Ovary (tissue), 9 donors: ENCODE measurements around the gene CPSF4. TPM values are rescaled to one million over a fixed set of nuclear protein-coding genes. Genes with fewer than 3 reads are reported as not detected.

Source experiments
- DNase-seq, 5 donors: peaks; one replicate each; pipeline ENCODE4 v3.0.0-alpha.2; 2019 to 2020
- H3K27ac ChIP-seq, 2 donors: fragments of 200-600 bp; one replicate each; pipeline versions ENCODE4 v1.5.1 to v1.8.0; 2019 to 2022
- H3K27me3 ChIP-seq: fragments of 200-600 bp; one replicate; pipeline ENCODE4 v1.8.0; 2022
- H3K36me3 ChIP-seq: fragments of 200-600 bp; sonication (generic); one replicate; pipeline ENCODE4 v1.5.1; 2019
- H3K4me1 ChIP-seq: one replicate; pipeline ENCODE4 v1.8.1; 2013; ENCODE audit warnings: mild to moderate bottlenecking, moderate library complexity; ENCODE audit not compliant: insufficient read depth
- H3K4me3 ChIP-seq: fragments of 200-600 bp; sonication (generic); one replicate; pipeline ENCODE4 v1.5.1; 2017
- H3K9me3 ChIP-seq, 2 donors: fragments of 200-600 bp in 1 of 2; sonication (generic) in 1 of 2; one replicate each; pipeline versions ENCODE4 v1.5.1 to v1.8.1; 2013 to 2019; ENCODE audit warnings: mild to moderate bottlenecking in 1 of 2, moderate library complexity in 1 of 2
- CTCF ChIP-seq, 3 donors: fragments of 450-650 bp in 2 of 3; fragments of 200-600 bp in 1 of 3; IDR thresholded peaks; one replicate each; pipeline versions ENCODE4 v1.5.1 to v1.8.0; 2016 to 2022; ENCODE audit warnings: antibody characterized with exemption in 3 of 3, mild to moderate bottlenecking in 1 of 3
- EP300 ChIP-seq: sonication (generic); formaldehyde crosslinking; IDR thresholded peaks from one replicate; pipeline ENCODE4 v1.6.1; 2017; ENCODE audit warnings: antibody characterized with exemption
- POLR2A ChIP-seq: fragments of 450-650 bp; IDR thresholded peaks from one replicate; pipeline ENCODE4 v1.6.1; 2017; ENCODE audit warnings: antibody characterized with exemption, mild to moderate bottlenecking, moderate library complexity
- WGBS, 3 donors: extraction: QIAGEN DNeasy Blood & Tissue Kit in 1 of 3; methylation state at CpG; one replicate each; pipeline versions ENCODE4 v1.1.5 to v1.1.7; 2013 to 2017; 5-methylcytosine and 5-hydroxymethylcytosine counted together
- intact Hi-C, 4 donors: fragments of 100-400 bp; cut with DNase I; formaldehyde crosslinking; loops; one replicate each; pipeline versions ENCODE4 v1.11.0 to v1.15.1; 2022 to 2023
- polyA plus RNA-seq, 2 donors: library from polyadenylated mRNA; stranded (reverse); fragments of 200-250 nt in 1 of 2; fragments of 350-450 nt in 1 of 2; fragmentation: Illumina TruSeq in 1 of 2; extraction: RNeasy Lipid Tissue Mini Kit (QIAGEN cat#74804) in 1 of 2; gene quantifications; one replicate each; pipeline ENCODE4 v1.2.3, GENCODE V29; 2013 to 2014
- total RNA-seq, 7 donors: library from RNA; depleted of rRNA in 2 of 7; stranded (reverse); fragments of >200 nt in 2 of 7; fragmentation: NEBNext Ultra II Directional in 3 of 7; extraction: Animal tissue kit (Norgen Biotek cat#: 25700) in 3 of 7; gene quantifications; one replicate each; pipeline versions ENCODE4 v1.1.0 to v1.2.4, GENCODE V29; 2016 to 2023
- donor health status: DM: no; HTN: no; CAD: no; lungs with moderate emphysema.
- donor health status: DM: no; HTN: no; CAD: no.
- donor health status: Bipolar disorder and iron deficiency.
- donor health status: DM: yes; HTN: yes; CAD: no.
- donor health status: DM: no; HTN: no; CAD: no.
- donor health status: DM: yes; HTN: yes; CAD: no.

The CPSF4 gene
- total and polyA plus RNA-seq, 9 donors: 10.7 to 40.9 (median 32.9) TPM

- H3K36me3 ChIP-seq: no peaks in the 10 kb centered on the region
- H3K4me3 ChIP-seq: no peak overlapping the region
- TF ChIP-seq EP300: no peak
- no peak for TF ChIP-seq CTCF (IDR thresholded peaks at IDR 0.05)
- TF ChIP-seq POLR2A: no peak
- no peaks in the 10 kb centered on the region for H3K27me3 ChIP-seq
- DNase-seq: no peak
- intact Hi-C loops: loop anchor here in 2 of 4 donors (10.0 kb wide), 1 partner anchor 251 kb away; the partner anchor contains the start of gene SMURF1 (in 2 of the 2)
- peaks cover 3% of the 10 kb centered on the region for H3K4me1 ChIP-seq
- H3K9me3 ChIP-seq: no peaks in the 10 kb centered on the region
- WGBS, 3 donors: 70 to 81% (median 71%) methylated on average over 14 of the region's 14 CpGs
- H3K27ac ChIP-seq: no peak overlapping the region
These were observed 43.0 kb upstream of the CPSF4 start for GRCh38 chr7:99395616-99396327.

GRCh38 chr7:99396418-99397296 lies 42.1 kb upstream of the CPSF4 start:
- no peak for DNase-seq
- TF ChIP-seq EP300 (no peak), CTCF (IDR thresholded peaks at IDR 0.05) (no peak), POLR2A (no peak)
- H3K9me3 ChIP-seq: no peaks in the 10 kb centered on the region
- no peak overlapping the region for H3K27ac ChIP-seq
- WGBS, 3 donors: 46 to 51% (median 47%) methylated on average over 21 of the region's 21 CpGs
- H3K36me3 ChIP-seq: no peaks in the 10 kb centered on the region
- no peak overlapping the region for H3K4me3 ChIP-seq
- intact Hi-C loops: loop anchor here in 2 of 4 donors (10.0 kb wide), 1 partner anchor 252 kb away; the partner anchor contains the start of gene SMURF1 (in 2 of the 2)
- peaks cover 3% of the 10 kb centered on the region for H3K4me1 ChIP-seq
- H3K27me3 ChIP-seq: no peaks in the 10 kb centered on the region

GRCh38 chr7:99397297-99397983 lies 41.3 kb upstream of the CPSF4 start:
- 84 to 87% (median 84%) methylated on average over 18 of the region's 18 CpGs for WGBS, 3 donors
- no peak for TF ChIP-seq CTCF (IDR thresholded peaks at IDR 0.05)
- no peak for TF ChIP-seq POLR2A
- TF ChIP-seq EP300: no peak
- no peak for DNase-seq
- peaks cover 3% of the 10 kb centered on the region for H3K4me1 ChIP-seq
- no peaks in the 10 kb centered on the region for H3K9me3 ChIP-seq
- H3K36me3 ChIP-seq: no peaks in the 10 kb centered on the region
- no peaks in the 10 kb centered on the region for H3K27me3 ChIP-seq
- no peak overlapping the region for H3K4me3 ChIP-seq
- intact Hi-C loops: loop anchor here in 2 of 4 donors (10.0 kb wide), 1 partner anchor 253 kb away; the partner anchor contains the start of gene SMURF1 (in 2 of the 2)
- H3K27ac ChIP-seq: no peak overlapping the region

GRCh38 chr7:99398891-99399445 lies 39.8 kb upstream of the CPSF4 start:
- Histone ChIP-seq H3K9me3 (no peaks in the 10 kb centered on the region), H3K4me1 (no peaks in the 10 kb centered on the region), H3K27me3 (no peaks in the 10 kb centered on the region), H3K27ac (no peak overlapping the region), H3K4me3 (no peak overlapping the region), H3K36me3 (no peaks in the 10 kb centered on the region)
- TF ChIP-seq EP300 (no peak), CTCF (IDR thresholded peaks at IDR 0.05) (no peak), POLR2A (no peak)
- DNase-seq: no peak
- 53 to 68% (median 65%) methylated on average over 5 of the region's 5 CpGs for WGBS, 3 donors
- intact Hi-C loops: loop anchor here in 2 of 4 donors (10.0 kb wide), 1 partner anchor 254 kb away; the partner anchor contains the start of gene SMURF1 (in 2 of the 2)
